CD4-positive, alpha-beta T cell treated with Interferon alpha-2 for 1 hour (primary cell): ENCODE measurements around the gene PCED1B.
"Not testable (repeated sequence)": the region's sequence is repeated elsewhere in the genome, so short reads cannot be mapped to it uniquely, and the experiment has no call there.

Experiments used
- DNase-seq, 2 donors: peaks; one replicate each; pipeline ENCODE4 v3.0.0-alpha.2; 2020 to 2022

The PCED1B gene

GRCh38 chr12:47279758-47280157 is 200.3 kb downstream of the PCED1B start:
- not testable (repeated sequence) for DNase-seq

DNA sequence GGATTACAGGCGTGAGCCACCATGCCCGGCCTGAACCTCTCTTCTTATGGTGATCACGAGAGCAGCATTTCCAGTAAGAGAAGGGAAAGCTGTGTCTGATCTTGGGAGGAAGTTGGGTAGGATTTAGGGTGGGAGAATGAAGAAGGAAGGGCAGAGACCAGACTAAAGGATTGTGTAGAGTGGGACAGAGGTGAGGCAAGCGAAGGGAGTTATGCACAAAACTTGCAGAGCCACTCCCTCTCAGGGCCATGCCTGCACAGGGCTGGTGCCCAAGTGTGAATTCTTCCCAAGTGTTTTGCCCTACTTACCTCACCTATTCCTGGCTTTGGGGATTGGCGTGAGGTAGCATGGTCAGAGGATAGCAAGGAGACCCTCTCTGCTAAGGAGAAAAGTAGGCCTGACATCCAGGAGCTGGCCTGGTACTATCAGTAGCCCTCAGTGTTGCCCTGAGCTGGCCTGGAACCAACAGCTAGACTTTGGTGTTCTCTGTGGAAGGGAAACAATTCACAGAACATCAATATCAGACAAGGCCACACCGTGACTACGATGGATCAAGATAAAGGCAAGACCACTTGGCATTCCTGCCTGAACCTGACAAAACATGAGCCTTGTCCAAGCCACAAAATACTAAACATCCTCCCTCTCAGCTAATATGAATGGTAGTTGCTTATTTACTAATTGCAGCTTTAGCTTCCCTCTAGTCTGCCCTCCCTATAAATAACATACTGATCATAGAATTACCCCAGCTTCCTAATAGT is 201.3 kb downstream of the PCED1B start:
- no peak for DNase-seq

- no peak for DNase-seq
These were observed 202.3 kb downstream of the PCED1B start for GRCh38 chr12:47281667-47282171.

DNA sequence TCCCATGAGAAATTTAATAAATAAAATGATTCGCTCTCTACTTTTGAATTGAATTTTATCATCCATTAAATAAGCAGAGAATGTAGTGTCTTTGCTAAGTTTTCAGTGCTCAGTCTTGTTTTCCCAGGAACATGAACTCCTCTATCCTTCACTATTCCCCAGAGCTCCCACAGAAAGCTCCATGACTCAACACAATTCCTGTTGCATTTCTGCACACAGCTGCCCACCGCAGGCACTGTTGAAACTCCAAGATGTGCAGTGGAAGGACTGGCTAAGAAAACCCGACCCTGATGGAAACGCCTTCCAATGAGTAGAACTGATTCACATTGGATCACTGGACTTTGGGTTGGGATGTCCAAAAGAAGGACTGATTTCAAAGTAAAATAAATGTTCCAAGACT is 202.8 kb downstream of the PCED1B start:
- DNase-seq, result no peak
